Measurements from ENCODE around the gene M1AP.

DNA sequence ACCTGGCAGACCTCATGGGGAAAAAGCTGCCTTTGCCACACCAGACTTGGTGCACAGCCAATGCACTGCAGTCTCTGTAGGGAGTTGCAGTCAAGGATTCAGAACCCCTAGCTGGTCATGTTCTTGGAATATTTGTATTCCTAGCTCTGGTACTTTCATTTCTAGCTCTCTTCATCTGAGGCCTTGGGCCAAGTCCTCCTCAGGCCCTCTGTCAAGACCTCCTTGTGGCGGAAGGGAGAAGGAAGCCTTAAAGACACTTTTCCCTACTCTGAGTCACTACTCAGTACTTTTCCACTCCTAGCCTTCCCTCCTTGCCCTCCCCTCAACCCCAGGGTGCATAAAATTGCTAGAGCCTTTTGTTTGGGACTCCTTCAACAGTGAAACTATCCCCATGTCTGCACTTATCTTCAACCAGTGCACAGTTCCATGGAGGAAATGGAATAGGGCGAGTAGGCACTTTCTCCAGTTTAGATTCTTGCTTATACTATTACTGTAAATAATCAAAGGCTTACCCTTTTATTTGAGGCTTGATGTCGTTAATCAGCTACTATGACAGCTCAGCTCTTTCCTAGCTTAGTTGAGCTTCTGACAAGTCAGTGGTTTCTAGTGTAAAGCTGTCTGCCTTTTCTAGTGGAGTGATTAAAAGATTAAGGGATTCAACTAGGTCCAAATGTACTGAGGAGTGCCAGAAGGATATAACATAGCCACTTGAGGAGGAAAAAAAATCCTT is 15.8 kb downstream of the M1AP start:
- TF ChIP-seq POLR2AphosphoS5 (IDR thresholded peaks at IDR 0.05) (no peak), POLR2A (IDR thresholded peaks at IDR 0.05) (no peak)
- TF ChIP-seq, protein P1, sequence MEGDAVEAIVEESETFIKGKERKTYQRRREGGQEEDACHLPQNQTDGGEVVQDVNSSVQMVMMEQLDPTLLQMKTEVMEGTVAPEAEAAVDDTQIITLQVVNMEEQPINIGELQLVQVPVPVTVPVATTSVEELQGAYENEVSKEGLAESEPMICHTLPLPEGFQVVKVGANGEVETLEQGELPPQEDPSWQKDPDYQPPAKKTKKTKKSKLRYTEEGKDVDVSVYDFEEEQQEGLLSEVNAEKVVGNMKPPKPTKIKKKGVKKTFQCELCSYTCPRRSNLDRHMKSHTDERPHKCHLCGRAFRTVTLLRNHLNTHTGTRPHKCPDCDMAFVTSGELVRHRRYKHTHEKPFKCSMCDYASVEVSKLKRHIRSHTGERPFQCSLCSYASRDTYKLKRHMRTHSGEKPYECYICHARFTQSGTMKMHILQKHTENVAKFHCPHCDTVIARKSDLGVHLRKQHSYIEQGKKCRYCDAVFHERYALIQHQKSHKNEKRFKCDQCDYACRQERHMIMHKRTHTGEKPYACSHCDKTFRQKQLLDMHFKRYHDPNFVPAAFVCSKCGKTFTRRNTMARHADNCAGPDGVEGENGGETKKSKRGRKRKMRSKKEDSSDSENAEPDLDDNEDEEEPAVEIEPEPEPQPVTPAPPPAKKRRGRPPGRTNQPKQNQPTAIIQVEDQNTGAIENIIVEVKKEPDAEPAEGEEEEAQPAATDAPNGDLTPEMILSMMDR (IDR thresholded peaks at IDR 0.05): no peak

Data from sigmoid colon (tissue), 4 donors.